ENCODE measurements around the gene RORC.

Gene RORC

DNA sequence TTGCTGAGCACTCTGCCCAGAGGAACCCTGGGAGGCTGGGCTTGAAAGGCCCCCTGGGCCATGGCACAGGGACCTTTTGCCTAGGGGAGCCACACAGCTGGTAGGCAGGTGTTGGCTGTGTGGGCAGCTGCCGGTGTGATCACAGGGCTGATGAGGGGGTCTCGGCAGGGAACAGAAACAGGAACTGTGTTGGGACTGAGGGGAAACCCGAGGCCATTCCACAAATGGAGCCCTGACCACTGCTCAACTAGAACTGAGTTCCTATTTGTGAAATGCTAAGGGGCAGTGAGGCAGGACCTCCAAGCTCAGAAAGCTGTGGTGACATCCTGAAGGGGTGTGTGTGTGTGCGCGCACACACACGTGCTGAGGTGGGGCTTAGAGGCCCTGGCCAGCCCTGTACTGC is 28.3 kb upstream of the RORC start:
- ATAC-seq = no peak
- no peak for TF ChIP-seq ZC3H10 (CRISPR knock-in tag; IDR thresholded peaks at IDR 0.05)
- TF ChIP-seq ZNF8 (CRISPR knock-in tag; IDR thresholded peaks at IDR 0.05) = no peak
- no peak for TF ChIP-seq ISL1 (CRISPR knock-in tag; IDR thresholded peaks at IDR 0.05)
- no peak for TF ChIP-seq OSR1 (CRISPR knock-in tag; IDR thresholded peaks at IDR 0.05)
- no peak for TF ChIP-seq ARNTL (CRISPR knock-in tag; IDR thresholded peaks at IDR 0.05; ENCODE audit: borderline replicate concordance, low read depth)
- TF ChIP-seq, protein P1, sequence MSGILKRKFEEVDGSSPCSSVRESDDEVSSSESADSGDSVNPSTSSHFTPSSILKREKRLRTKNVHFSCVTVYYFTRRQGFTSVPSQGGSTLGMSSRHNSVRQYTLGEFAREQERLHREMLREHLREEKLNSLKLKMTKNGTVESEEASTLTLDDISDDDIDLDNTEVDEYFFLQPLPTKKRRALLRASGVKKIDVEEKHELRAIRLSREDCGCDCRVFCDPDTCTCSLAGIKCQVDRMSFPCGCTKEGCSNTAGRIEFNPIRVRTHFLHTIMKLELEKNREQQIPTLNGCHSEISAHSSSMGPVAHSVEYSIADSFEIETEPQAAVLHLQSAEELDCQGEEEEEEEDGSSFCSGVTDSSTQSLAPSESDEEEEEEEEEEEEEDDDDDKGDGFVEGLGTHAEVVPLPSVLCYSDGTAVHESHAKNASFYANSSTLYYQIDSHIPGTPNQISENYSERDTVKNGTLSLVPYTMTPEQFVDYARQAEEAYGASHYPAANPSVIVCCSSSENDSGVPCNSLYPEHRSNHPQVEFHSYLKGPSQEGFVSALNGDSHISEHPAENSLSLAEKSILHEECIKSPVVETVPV (CRISPR knock-in tag; IDR thresholded peaks at IDR 0.05) = no peak
- no peak for TF ChIP-seq RARB (CRISPR knock-in tag; IDR thresholded peaks at IDR 0.05)
- no peak for TF ChIP-seq ESRRG (CRISPR knock-in tag; IDR thresholded peaks at IDR 0.05)
- TF ChIP-seq ZNF70 (CRISPR knock-in tag; IDR thresholded peaks at IDR 0.05) = no peak
- no peak for TF ChIP-seq BACH2 (CRISPR knock-in tag; IDR thresholded peaks at IDR 0.05; ENCODE audit: borderline replicate concordance)
- TF ChIP-seq, protein P2, sequence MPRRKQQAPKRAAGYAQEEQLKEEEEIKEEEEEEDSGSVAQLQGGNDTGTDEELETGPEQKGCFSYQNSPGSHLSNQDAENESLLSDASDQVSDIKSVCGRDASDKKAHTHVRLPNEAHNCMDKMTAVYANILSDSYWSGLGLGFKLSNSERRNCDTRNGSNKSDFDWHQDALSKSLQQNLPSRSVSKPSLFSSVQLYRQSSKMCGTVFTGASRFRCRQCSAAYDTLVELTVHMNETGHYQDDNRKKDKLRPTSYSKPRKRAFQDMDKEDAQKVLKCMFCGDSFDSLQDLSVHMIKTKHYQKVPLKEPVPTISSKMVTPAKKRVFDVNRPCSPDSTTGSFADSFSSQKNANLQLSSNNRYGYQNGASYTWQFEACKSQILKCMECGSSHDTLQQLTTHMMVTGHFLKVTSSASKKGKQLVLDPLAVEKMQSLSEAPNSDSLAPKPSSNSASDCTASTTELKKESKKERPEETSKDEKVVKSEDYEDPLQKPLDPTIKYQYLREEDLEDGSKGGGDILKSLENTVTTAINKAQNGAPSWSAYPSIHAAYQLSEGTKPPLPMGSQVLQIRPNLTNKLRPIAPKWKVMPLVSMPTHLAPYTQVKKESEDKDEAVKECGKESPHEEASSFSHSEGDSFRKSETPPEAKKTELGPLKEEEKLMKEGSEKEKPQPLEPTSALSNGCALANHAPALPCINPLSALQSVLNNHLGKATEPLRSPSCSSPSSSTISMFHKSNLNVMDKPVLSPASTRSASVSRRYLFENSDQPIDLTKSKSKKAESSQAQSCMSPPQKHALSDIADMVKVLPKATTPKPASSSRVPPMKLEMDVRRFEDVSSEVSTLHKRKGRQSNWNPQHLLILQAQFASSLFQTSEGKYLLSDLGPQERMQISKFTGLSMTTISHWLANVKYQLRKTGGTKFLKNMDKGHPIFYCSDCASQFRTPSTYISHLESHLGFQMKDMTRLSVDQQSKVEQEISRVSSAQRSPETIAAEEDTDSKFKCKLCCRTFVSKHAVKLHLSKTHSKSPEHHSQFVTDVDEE (CRISPR knock-in tag; IDR thresholded peaks at IDR 0.05) = no peak
- no peak for TF ChIP-seq ZFP3 (CRISPR knock-in tag; IDR thresholded peaks at IDR 0.05)
- no peak for TF ChIP-seq PPARA (CRISPR knock-in tag; IDR thresholded peaks at IDR 0.05; ENCODE audit: borderline replicate concordance)
- TF ChIP-seq, protein P3, sequence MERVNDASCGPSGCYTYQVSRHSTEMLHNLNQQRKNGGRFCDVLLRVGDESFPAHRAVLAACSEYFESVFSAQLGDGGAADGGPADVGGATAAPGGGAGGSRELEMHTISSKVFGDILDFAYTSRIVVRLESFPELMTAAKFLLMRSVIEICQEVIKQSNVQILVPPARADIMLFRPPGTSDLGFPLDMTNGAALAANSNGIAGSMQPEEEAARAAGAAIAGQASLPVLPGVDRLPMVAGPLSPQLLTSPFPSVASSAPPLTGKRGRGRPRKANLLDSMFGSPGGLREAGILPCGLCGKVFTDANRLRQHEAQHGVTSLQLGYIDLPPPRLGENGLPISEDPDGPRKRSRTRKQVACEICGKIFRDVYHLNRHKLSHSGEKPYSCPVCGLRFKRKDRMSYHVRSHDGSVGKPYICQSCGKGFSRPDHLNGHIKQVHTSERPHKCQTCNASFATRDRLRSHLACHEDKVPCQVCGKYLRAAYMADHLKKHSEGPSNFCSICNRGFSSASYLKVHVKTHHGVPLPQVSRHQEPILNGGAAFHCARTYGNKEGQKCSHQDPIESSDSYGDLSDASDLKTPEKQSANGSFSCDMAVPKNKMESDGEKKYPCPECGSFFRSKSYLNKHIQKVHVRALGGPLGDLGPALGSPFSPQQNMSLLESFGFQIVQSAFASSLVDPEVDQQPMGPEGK (CRISPR knock-in tag; IDR thresholded peaks at IDR 0.05; ENCODE audit: borderline replicate concordance) = no peak
- no peak for TF ChIP-seq GLIS3 (CRISPR knock-in tag; IDR thresholded peaks at IDR 0.05)
- TF ChIP-seq, protein P4, sequence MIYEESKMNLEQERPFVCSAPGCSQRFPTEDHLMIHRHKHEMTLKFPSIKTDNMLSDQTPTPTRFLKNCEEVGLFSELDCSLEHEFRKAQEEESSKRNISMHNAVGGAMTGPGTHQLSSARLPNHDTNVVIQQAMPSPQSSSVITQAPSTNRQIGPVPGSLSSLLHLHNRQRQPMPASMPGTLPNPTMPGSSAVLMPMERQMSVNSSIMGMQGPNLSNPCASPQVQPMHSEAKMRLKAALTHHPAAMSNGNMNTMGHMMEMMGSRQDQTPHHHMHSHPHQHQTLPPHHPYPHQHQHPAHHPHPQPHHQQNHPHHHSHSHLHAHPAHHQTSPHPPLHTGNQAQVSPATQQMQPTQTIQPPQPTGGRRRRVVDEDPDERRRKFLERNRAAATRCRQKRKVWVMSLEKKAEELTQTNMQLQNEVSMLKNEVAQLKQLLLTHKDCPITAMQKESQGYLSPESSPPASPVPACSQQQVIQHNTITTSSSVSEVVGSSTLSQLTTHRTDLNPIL (CRISPR knock-in tag; IDR thresholded peaks at IDR 0.05; ENCODE audit: low read depth) = no peak
- no peak for TF ChIP-seq TOX (CRISPR knock-in tag; IDR thresholded peaks at IDR 0.05; ENCODE audit: borderline replicate concordance)
- no peak for TF ChIP-seq SNAI2 (CRISPR knock-in tag; IDR thresholded peaks at IDR 0.05)
- TF ChIP-seq, protein P5, sequence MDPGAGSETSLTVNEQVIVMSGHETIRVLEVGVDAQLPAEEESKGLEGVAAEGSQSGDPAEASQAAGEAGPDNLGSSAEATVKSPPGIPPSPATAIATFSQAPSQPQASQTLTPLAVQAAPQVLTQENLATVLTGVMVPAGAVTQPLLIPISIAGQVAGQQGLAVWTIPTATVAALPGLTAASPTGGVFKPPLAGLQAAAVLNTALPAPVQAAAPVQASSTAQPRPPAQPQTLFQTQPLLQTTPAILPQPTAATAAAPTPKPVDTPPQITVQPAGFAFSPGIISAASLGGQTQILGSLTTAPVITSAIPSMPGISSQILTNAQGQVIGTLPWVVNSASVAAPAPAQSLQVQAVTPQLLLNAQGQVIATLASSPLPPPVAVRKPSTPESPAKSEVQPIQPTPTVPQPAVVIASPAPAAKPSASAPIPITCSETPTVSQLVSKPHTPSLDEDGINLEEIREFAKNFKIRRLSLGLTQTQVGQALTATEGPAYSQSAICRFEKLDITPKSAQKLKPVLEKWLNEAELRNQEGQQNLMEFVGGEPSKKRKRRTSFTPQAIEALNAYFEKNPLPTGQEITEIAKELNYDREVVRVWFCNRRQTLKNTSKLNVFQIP (CRISPR knock-in tag; IDR thresholded peaks at IDR 0.05; ENCODE audit: borderline replicate concordance, low read depth) = no peak

DNA sequence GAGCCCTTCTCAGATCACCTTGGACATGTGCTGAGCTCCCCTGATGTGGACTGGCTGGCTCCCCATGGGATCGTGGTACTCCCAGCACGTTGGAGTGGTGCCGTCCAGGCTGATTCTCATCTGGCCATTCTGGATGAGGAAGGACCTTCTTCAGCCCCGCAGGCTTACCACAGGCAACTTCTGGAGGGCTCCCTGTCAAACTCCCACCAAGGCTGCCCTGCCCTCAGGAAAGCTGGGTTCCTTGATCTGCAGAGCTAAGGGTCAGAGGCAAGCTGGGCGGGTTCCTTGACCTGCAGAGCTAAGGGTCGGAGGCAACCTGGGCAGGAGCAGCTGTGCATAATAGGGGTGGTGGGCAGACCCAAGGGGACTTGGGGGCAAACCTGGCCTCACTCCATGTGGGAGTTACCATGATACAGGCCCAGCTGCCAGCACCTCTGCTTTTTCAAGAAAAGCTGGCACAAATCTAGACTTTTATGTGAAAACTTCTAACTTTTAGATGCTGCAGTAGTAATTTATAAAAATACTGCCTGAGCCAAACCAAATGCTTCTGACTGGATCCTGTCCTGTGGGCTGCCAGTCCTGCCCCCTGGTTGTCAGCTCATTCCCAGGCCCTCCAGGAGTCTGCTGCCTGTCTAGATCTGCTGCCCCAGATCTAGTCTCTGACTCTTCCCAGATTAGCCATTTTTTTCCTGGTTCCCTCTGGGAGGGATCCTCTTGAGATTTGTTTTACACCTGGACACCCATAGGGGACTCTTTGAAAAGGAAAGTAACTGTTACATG is 27.5 kb upstream of the RORC start:
- ATAC-seq = no peak
- TF ChIP-seq, protein P5 (CRISPR knock-in tag; IDR thresholded peaks at IDR 0.05; ENCODE audit: borderline replicate concordance, low read depth) = no peak
- TF ChIP-seq ZNF8 (CRISPR knock-in tag; IDR thresholded peaks at IDR 0.05) = no peak
- TF ChIP-seq ZC3H10 (CRISPR knock-in tag; IDR thresholded peaks at IDR 0.05) = no peak
- no peak for TF ChIP-seq GLIS3 (CRISPR knock-in tag; IDR thresholded peaks at IDR 0.05)
- TF ChIP-seq OSR1 (CRISPR knock-in tag; IDR thresholded peaks at IDR 0.05) = no peak
- no peak for TF ChIP-seq ARNTL (CRISPR knock-in tag; IDR thresholded peaks at IDR 0.05; ENCODE audit: borderline replicate concordance, low read depth)
- TF ChIP-seq, protein P3 (CRISPR knock-in tag; IDR thresholded peaks at IDR 0.05; ENCODE audit: borderline replicate concordance) = no peak
- TF ChIP-seq PPARA (CRISPR knock-in tag; IDR thresholded peaks at IDR 0.05; ENCODE audit: borderline replicate concordance) = no peak
- no peak for TF ChIP-seq ZFP30 (CRISPR knock-in tag; IDR thresholded peaks at IDR 0.05)
- TF ChIP-seq SNAI2 (CRISPR knock-in tag; IDR thresholded peaks at IDR 0.05) = no peak
- TF ChIP-seq BACH2 (CRISPR knock-in tag; IDR thresholded peaks at IDR 0.05; ENCODE audit: borderline replicate concordance) = no peak
- no peak for TF ChIP-seq RARB (CRISPR knock-in tag; IDR thresholded peaks at IDR 0.05)
- TF ChIP-seq ZNF565 (CRISPR knock-in tag; conservative IDR thresholded peaks at IDR 0.05; ENCODE audit: low read depth) = no peak
- TF ChIP-seq, protein P2 (CRISPR knock-in tag; IDR thresholded peaks at IDR 0.05) = no peak

All from SK-N-SH treated with all-trans-retinoic acid at 6 μM for 48 hours (cell line).